ENCODE results near the gene SPATA13.

The SPATA13 gene

DNA sequence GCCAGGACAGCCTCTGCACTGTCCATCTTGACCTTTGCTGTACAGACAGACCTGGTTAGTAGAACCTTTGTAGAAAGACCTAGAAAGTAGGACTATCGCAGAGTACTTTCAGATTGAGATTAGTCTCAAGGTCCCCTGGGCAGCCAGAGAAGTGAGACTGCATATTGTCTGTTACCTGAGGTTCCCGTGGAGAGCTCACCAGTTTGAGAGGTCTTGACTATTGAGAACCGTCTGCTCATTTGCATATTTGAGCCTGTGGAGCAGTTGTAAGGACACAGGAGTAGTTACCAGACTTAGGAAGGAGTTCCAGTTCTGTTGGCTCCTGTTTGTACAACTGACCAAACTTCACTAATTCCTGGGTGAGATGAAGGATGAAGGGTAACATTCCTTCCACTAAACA lies 66.2 kb downstream of the SPATA13 start:
- no peak for DNase-seq

DNA sequence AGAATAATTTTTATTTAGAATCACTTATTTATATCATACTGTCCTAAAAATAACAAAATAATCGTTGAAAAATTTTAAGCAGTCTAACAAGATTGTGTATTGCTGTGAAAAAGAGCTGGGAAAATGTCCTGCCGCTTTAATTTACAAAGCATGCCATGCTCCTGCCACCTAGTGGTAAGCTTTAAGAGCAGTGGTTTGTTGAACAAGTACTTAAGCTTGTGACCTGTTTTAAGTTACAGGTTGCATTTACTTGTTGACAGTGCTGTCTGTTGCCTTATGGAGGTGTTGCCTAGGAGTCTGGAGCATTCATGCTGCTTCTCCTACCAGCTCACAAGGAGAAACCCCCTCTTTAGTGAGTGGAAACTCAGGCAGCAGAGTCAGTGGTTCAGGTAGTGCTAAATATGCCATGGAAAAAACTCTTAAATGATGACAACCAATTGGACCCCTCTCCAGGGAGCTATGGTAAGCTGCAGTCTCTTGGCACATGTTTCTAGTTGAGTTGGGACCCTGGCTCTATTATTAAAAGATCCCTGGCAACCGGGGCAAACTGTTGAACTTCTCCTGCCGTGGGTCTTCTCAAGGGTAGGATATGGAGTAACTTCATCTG lies 68.4 kb downstream of the SPATA13 start:
- DNase-seq: peak; percentile 2

DNA sequence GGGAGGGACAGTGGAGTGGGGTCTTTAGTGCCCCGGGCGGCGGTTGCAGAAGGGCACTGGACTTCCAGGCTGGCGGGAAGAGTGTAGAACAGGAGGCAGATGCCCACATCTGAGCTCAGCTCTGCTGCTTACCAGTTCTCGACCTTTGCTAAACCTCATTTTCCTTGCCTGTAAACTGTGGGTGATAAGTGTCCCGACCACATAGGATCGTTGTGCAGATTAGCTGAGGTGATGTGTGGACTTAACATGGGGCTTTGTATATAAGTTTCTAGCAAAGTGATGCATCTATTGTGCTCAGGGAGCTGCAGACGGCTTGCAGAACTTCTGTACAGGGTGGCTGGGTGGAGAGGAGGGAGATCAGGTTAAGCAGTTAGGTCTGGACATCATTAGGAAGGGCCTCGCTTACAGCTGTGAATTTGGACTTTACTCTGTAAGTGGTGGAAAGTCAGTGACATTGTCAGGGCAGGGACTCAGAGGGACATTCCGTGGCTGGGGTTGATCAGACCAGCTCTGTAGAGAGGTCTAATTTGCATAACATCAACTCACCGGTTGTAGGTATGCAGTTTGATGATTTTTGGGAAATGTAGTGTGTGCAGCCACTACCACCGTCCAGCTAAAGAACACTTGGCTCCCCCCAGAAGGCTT lies 70.0 kb downstream of the SPATA13 start:
- DNase-seq: no peak

DNA sequence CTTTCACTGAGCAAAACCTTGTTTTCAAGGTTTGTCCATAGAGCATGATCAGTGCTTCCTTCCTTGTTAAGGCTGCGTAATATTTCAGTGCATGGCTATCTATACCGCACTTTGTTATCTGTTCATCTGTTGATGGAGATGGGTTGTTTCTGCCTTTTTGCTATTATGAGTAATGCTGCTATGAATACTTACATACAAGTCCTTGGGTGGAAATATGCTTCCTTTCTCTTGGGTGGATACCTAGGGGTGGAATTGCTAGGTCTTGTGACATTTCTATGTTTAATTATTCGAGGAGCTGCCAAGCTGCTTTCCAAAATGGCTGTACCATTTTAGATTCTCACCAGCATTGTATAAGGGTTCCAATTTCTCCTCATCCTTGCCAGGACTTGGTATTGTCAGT lies 70.9 kb downstream of the SPATA13 start:
- no peak for DNase-seq

DNA sequence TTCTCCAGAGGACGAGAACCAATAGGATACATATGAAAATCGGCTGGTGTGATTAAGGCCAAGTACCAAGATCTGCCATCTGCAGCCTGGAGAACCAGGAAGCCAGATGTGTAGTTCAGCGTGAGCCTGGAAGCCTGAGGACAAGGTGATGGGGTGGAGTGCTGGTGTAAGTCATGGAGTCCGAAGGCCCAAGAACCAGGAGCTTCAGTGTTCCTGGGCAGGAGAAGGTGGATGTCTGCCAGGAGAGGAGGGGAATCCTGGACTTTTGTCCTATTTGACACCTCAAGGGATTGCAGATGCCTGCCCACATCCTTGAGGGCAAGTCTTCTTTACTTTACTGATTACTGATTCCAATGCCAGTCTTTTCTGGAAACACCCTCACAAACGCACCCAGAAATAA lies 71.5 kb downstream of the SPATA13 start:
- no peak for DNase-seq

DNA sequence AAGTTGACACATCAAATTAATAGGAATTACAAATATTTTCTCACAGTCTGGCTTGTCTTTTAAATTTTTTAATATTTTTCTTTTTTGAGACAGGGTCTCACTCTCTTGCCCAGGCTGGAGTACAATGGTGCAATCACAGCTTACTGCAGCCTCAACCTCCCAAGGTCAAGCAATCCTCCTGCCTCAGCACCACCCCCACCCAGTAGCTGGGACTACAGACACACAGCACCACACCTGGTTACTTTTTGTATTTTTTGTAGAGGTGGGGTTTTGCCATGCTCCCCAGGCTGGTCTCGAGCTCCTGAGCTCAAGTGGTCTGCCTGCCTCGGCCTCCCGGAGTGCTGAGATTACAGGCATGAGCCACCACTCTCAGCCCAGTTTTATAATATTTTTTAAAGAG lies 72.0 kb downstream of the SPATA13 start:
- no peak for DNase-seq

DNA sequence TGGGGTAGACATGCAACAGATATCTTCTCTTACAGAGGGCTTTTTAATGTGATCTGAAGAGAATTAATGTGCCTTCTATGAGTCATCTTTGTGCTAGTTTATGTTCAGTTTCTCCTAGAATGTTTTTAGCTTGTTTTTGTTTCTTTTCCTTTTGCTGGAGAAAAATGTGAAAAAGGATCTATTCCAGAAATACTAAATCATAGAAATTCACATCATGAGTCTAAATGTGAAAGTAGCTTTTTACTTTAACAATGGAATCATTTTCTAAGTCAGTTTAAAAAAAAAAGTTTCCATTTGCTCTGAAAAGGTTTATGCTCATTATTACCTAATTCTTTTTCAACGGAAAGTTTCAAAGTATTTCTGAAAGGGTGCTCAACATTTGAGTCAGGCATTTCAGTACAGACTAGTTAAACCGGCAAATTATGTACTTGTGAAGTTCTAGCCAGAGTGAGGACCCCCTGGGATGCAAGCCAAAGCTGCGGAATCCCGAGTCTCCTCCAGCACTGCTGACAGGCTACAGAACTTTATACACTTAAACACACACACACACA lies 72.9 kb downstream of the SPATA13 start:
- no peak for DNase-seq

DNA sequence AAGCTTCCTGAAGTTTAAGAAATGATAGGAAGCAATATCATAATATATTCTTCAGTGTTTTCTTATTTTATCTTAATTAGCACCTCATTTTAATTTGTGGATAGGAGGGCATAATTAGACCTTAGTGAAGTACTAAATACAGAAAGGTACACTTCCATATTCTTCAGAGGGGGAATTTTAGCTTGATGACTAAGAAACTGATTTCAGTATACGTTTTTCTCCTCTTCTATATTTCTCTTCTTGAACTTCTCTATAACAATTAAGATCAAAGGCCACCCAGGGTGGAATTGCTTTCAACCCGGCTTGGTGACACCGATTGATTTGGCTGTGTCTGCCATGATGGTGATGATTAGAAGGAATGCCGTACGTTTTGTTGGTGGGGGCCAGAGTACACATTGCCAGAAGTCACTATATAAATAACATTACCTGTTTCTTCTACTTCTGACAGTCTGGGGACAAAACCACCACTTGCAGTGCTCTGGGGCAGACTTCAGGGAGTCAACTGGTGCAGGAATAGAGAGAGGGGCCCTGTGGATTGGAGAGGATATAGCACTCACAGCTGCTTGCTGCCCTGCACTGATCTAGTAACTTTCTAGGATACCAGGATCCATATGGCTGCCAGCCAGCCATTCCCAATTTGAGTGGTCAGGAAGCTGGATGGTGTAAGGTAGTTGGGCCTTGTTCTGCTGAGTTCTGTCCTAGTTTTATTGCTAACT lies 73.8 kb downstream of the SPATA13 start:
- no peak for DNase-seq

DNA sequence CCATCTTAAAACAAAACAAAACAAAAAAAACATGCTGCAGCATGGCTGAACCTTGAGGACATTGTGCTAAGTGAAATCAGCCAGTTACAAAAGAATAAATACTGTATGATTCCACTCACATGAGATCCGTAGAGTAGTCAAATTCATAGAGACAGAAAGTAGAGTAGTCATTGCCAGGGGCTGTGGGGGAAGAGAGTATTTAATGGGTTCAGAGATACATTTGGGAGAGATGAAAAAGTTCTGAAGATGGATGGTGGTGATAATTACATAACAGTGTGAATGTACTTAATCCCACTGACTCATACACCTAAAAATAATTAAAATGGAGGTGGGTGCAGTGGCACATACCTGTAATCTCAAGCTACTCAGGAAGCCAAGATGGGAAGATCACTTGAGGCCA lies 76.8 kb downstream of the SPATA13 start:
- DNase-seq: no peak

DNA sequence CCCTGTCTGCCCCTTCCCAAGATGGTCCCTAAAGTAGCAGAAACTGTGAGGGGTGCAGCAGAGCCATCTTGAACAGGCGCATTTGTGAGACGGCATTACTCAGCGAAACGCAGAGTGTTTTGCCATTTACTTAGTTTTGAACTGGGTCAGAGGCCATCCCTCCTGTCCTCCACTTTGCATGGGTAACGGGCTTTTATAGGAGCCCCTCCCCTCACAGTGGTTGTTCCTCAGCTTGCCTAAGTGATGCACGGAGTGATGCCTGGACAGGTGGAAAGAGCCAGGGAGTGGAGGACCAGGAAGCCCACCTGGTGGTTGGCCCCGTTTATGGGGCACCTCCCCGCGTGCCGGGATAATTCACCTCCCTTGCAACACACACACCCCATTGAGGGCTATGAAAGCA lies 80.8 kb downstream of the SPATA13 start:
- DNase-seq: no peak

DNA sequence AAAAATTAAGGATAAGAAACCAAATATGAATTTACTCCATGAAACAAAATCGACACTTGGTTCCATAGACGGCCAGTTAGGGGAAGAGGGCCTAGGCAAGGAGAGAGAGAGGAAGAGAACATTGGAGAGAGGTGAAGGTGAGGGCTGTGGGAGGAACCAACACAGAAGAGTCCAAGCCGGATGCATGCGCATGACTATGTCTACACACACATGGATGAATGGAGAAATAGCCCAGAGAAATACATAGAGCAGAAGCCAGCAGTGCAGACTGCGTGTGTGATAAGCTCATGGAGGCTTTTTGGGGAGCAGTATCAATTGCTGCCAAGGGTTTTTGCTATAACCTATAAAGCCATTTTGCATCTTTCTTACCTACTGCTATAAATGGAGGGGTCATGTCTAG lies 81.6 kb downstream of the SPATA13 start:
- no peak for DNase-seq

DNA sequence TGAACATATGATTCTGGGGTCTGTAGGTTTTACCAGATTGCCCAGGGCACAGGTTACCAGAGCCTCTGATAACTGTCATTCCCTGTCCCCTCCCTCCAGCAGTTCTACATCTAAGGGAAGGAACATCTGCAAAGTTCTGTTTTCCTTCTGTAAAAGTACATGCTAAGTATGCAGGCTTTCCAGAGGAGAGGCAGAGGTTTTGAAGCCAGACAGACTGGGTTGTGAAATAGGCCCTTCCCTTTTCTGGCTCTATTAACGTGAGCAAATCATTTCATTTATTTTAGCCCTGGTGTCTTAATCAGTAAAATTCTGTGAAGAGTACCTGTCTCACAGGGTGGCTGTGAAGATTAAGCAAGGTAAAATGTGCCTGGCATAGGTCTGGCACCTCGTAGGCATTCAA lies 82.8 kb downstream of the SPATA13 start:
- DNase-seq: no peak

DNA sequence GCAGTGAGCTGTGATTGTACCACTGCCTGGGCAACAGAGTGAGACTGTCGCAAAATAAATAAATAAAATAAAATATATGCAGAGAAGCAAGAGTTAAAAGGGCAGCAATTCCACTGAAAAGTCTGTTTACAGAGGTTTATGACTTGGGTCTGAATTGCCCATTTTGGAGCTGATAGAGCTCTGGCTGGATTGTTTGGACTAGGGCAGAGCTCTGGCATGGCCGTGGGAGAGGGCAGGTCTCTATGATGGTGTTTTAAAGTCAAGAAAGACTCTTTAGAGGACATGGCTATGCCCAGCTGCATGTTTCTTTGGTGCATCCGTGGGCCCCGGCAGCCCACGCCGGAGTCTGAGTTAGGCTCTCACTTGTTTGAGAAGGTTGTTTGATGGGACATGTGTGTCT lies 84.3 kb downstream of the SPATA13 start:
- no peak for DNase-seq

DNA sequence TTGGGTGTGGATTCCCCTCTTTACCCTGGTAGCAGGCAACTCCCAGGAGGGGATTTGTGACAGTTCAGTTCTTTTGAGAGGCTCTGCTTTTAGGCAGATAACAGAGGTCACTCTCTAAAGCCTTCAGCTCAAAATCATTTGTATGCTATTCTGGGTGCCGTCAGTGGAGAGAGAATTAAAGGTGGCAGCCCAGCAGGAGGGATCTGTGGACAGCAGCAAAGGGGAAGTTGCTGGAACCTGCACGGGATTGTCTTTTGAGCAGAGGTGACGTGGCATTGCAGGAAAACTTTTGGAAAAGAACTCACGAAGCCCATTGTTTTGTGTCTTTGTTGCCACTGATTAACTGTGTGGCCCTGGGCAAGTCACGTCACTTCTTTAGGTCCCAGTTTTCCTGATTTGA lies 86.5 kb downstream of the SPATA13 start:
- no peak for DNase-seq

DNA sequence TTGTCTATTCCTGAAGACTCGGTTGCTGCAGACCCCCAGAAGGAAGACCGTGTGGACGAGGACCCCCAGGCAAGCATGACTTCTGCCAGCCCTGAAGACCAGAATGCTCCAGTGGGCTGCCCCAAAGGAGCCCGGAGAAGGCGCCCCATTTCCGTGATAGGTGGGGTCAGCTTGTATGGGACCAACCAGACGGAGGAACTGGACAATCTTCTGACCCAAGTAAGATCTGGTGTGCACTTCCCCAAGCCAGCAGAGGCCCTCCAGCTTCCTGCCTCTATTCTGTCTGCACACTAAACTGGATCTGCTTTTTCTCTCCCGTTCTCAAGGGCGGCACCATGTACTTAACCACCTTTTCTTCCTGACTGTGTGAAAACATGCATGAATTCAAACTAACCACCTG lies 89.1 kb downstream of the SPATA13 start:
- no peak for DNase-seq

DNA sequence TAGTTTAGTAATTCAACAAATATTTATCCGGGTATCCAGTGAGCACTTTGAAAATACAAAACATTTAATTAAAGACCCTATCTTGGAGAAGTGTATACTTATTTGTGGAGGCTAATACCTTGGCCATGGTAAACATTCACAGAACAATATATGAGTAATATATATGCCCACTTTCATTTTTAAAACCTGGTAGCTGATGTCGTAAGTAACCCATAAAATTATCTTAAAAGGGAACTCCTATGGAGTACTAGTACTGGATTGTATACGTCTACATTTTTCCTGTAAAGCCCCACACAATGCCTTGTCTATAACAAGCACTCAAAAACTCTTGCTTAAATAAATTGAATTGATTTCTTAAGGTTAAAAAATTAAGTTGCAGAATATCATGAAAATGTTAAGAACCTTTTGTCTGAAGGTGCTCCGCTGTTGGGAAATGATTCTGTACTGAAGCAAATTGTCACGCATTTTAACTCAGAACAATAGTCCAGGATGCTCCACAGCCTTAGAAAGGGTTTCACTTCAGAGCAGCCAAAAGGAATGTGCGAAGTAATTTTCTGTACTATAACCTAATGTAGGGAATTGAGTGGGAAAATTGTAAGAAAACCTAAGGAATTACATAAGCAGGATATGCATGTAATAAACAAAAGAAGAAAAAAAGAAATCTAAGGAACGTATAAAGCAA lies 90.0 kb downstream of the SPATA13 start:
- DNase-seq: no peak

DNA sequence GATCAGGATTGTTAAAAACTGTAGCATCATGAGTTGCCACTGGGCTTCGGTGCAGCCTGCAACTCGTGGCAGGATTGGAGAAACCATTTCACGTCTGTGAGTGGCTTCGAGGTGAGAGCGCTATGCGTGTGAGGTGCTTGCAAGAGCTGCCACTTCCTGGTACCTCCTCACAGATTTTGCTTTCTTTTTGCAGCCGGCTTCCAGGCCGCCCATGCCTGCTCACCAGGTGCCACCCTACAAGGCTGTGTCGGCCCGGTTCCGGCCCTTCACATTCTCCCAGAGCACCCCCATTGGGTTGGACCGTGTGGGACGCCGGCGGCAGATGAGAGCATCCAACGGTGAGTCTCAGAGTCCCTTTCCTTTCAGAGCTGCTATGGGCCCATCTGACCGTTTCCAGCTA lies 91.0 kb downstream of the SPATA13 start:
- DNase-seq: no peak

DNA sequence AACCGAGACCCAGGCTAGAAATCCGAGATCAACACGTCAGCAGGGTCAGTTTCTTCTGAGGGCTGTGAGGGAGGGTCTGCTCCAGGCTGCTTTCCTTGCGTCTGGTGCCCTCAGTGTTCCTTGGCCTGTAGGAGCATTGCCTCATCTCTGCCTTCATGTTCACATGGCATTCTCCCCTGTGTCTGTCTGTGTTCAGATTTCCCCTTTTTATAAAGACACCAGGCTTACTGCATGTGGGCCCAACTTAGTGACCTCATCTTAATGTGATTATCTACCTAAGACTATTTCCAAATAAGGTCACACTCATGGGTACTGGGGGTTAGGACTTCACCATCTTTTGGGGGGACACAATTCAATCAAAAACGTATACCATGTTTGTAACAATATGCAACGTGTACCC lies 91.6 kb downstream of the SPATA13 start:
- DNase-seq: no peak

DNA sequence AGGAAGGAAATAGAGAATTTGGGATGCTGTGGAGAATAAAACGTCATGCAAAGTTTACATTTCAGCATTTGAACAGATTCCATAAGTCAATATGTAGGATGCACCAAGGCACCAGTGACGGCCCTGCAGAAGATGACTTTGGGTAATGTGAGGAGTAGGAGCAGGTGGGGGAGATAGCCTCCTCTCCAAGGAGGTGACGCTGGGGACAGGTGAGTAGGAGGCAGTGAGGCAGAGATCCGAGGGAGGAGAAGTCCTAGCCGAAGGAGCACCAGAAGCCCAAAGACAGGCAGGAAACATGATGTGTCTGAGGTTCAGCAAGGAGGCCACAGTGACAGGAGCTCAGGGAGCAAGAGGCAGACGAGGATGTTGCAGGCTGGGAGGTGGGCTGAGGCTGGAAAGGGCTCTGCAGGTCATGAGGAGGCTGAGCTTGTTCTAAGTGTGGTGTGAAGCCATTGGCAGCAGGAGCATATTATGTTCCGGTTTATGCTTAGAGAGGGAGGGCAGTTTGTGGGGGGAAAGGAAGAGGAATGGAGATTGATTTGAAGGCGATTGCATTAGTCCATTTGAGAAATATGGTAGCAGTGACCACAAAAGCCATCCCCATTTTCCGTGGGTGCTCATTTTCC lies 93.1 kb downstream of the SPATA13 start:
- DNase-seq: no peak

DNA sequence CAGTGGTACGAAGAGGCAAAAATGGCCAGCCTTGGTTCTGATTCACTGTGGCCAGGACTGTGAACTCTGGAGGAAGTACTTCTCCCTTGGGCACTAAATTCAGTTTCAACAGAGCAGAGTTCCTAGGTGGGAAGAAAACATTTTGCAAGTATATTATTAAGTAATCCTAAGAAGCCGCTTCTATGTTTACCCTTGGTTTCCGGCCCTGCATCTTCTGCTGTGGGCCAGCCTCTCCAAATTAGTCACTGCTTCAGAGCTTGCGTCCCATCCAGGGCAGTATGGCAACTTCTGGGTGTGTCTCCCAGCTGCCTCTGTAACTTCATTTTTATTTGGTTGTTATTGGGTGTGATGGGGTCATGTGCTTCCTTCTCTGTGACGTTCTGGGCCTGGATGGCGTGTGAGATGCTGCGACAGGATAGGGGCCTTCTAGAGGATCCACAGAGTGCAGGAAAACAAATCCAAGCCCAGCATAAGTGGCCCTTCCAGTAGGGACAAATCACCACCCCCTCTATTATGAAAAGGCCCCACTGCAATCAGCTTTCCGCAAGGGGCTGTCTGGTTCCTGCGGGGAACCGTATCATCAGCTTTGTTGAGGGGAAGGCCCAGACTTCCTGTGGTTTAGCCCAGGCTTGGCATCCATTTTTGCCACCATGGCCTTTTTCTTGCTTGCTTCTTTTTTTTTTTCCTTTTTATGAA lies 93.8 kb downstream of the SPATA13 start:
- DNase-seq: no peak

DNA sequence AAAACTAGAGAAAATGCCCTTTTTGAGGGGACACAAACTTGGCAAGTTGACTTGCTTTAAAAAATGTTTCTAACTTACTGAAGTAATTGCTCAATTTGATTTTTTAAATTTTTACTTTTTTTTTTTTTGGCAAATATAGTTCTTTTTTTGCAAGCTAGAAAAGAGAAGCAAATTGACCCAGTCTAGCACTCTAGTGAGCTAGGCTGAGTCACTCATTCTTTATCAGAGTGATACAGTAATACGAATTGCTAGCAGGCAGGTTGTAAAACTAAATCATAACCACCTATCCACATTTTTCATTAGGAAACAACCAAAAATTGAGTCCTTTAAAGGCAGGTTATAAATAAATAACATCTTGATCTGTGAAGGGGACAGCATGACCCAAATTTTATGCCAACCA lies 97.0 kb downstream of the SPATA13 start:
- DNase-seq: no peak

DNA sequence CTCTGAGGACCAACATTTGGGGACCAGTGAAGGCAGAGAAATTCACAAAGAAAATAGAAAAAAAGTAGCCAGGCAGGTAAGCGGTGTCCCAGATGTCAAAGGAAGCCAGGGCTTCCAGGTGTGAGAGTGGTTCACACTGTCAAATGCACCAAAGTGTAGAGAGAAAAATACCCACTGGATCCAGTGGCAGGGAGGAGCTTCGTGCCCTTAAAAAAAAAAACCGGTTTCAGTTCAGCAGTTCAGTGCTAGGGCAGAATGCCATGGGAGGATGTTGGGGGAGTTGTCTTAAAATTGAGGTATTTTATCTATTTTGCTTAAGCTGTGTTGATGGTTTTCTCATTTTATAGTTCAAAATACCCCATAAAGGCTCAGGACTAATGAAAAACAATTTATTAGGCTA lies 101.0 kb downstream of the SPATA13 start:
- no peak for DNase-seq

DNA sequence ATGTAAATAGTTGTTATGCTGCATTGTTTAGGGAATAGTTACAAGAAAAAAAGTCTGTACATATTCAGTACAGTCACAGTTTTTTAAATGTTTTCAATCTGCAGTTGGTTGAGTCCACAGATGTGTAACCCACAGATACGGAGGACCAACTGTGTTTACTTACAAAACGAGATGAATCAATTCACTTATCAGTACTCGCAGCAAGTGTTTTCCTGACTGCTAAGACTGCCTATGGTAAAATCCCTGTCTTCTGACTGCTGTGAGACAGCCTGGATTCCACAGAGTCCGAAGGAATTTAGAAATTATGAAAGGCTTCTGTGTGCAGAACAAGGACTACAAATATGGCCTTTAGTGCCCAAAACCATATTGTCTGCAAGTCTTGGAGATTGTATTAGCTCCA lies 103.1 kb downstream of the SPATA13 start:
- no peak for DNase-seq

All from NCI-H2171 (cell line).